OCI-LY3 (cell line): ENCODE results near the gene APBB1IP.
"Not testable (repeated sequence)": the region's sequence is repeated elsewhere in the genome, so short reads cannot be mapped to it uniquely, and the experiment has no call there.

Source experiments
- H2AFZ ChIP-seq: fragments of 200-600, 300-600 bp; shearing (Covaris generic); 2 replicates; pipeline ENCODE4 v1.6.0; 2014; ENCODE audit warnings: antibody characterized with exemption, low read depth, low read length
- H3K27ac ChIP-seq: fragments of 200-600, 300-600 bp; sonication (generic); 2 replicates; pipeline ENCODE4 v1.5.1; 2014; ENCODE audit warnings: mild to moderate bottlenecking, low read length, moderate library complexity, mixed read lengths
- H3K27me3 ChIP-seq: fragments of 200-600, 300-600 bp; sonication (generic); 2 replicates; pipeline ENCODE4 v1.6.1; 2014; ENCODE audit warnings: low read depth, low read length, mixed read lengths
- H3K36me3 ChIP-seq: fragments of 200-600, 300-600 bp; sonication (generic); replicated peaks from 2 replicates; pipeline ENCODE3; 2014; ENCODE audit warnings: low read depth, low read length, mixed read lengths
- H3K4me1 ChIP-seq: fragments of 300-600, 200-600 bp; sonication (generic); 2 replicates; pipeline ENCODE4 v1.6.1; 2014; ENCODE audit warnings: low read length, mixed read lengths
- H3K4me2 ChIP-seq: fragments of 200-600, 300-600 bp; sonication (generic); 2 replicates; pipeline ENCODE4 v1.6.1; 2014; ENCODE audit warnings: low read length, mixed read lengths
- H3K4me3 ChIP-seq: fragments of 300-600, 200-600 bp; sonication (generic); 2 replicates; pipeline ENCODE4 v1.5.1; 2014; ENCODE audit warnings: antibody characterized with exemption, mild to moderate bottlenecking, low read length, moderate library complexity
- H3K79me2 ChIP-seq: fragments of 300-600, 200-600 bp; shearing (Covaris generic); 2 replicates; pipeline ENCODE4 v1.6.1; 2014; ENCODE audit warnings: mild to moderate bottlenecking, low read length, mixed read lengths
- H3K9ac ChIP-seq: fragments of 300-600, 200-600 bp; shearing (Covaris generic); 2 replicates; pipeline ENCODE4 v1.6.0; 2014; ENCODE audit warnings: mild to moderate bottlenecking, low read length, moderate library complexity
- H3K9me3 ChIP-seq: fragments of 200-600, 300-600 bp; shearing (Covaris generic); 2 replicates; pipeline ENCODE4 v1.6.1; 2014; ENCODE audit warnings: low read length, mixed read lengths; ENCODE audit not compliant: insufficient read depth
- H4K20me1 ChIP-seq: fragments of 200-600, 300-600 bp; sonication (generic); 2 replicates; pipeline ENCODE4 v1.6.1; 2016; ENCODE audit warnings: low read length, mixed read lengths; ENCODE audit not compliant: insufficient read depth
- EZH2phosphoT487 ChIP-seq: fragments of 200-600 bp; shearing (Covaris generic); IDR thresholded peaks from 2 replicates; pipeline ENCODE4 v1.6.1; 2018; ENCODE audit warnings: antibody characterized with exemption, mixed run types, low read depth
- TF ChIP-seq, protein P1 (sequence below): fragments of 200-600, 300-600 bp; sonication (generic); IDR thresholded peaks from 2 replicates; pipeline ENCODE4 v1.5.1; 2014; ENCODE audit warnings: antibody characterized with exemption, low read length, low read depth

Gene APBB1IP

DNA sequence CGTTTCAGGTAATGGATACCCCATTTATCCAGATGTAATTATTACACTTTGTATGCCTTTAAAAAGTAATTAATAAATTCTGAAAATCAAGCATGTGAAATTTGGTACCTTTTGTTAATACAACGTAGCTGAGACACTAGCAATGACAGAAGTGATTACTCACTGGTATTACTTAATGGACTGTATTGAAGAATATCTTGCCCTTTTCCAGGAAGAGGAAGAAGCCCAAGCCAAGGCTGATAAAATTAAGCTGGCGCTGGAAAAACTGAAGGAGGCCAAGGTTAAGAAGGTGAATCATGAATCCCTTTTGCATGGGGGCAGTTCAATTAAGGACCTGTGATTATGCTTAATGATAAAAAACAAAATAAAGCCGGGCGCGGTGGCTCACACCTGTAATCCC, 64.8 kb downstream of the APBB1IP start:
- H3K36me3 ChIP-seq = peaks cover 37% of the 10 kb centered on the region

DNA sequence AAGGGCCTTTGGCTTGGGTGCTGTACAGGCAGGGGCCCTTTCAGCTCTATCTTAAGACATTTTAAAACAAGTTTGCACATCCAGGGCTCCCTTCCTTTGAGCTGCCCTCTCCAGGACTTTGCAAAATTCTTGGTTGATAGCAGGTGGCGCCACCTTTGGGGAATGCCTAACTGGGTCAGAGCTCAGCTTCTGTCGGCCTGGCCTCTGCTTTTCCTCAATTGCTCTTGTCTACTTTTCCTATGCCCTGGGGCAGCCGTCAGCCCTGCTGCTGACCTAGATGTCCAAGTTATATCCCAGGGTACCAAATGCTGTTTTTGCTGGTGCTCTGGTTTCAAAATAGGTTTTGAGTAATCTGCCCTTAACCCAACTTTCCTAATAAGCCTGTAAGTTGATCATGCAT, 65.8 kb downstream of the APBB1IP start:
- Histone ChIP-seq H4K20me1 (no peaks in the 10 kb centered on the region), H3K9me3 (no peaks in the 10 kb centered on the region), H3K79me2 (no peaks in the 10 kb centered on the region), H3K9ac (no peak overlapping the region), H2AFZ (no peak overlapping the region), H3K27me3 (no peaks in the 10 kb centered on the region), H3K4me2 (no peak overlapping the region), H3K27ac (no peak overlapping the region), H3K4me3 (no peak overlapping the region), H3K4me1 (no peaks in the 10 kb centered on the region), H3K36me3 (peaks cover 39% of the 10 kb centered on the region)
- TF ChIP-seq EZH2phosphoT487 = no peak
- TF ChIP-seq, protein P1, sequence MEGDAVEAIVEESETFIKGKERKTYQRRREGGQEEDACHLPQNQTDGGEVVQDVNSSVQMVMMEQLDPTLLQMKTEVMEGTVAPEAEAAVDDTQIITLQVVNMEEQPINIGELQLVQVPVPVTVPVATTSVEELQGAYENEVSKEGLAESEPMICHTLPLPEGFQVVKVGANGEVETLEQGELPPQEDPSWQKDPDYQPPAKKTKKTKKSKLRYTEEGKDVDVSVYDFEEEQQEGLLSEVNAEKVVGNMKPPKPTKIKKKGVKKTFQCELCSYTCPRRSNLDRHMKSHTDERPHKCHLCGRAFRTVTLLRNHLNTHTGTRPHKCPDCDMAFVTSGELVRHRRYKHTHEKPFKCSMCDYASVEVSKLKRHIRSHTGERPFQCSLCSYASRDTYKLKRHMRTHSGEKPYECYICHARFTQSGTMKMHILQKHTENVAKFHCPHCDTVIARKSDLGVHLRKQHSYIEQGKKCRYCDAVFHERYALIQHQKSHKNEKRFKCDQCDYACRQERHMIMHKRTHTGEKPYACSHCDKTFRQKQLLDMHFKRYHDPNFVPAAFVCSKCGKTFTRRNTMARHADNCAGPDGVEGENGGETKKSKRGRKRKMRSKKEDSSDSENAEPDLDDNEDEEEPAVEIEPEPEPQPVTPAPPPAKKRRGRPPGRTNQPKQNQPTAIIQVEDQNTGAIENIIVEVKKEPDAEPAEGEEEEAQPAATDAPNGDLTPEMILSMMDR = peak; percentile 38

More for the DNA sequence above, 64.8 kb downstream of the APBB1IP start:
- no peaks in the 10 kb centered on the region for H3K4me1 ChIP-seq
- no peak overlapping the region for H3K4me2 ChIP-seq
- H3K27ac ChIP-seq = no peak overlapping the region
- no peak for TF ChIP-seq EZH2phosphoT487
- TF ChIP-seq, protein P1 = no peak
- no peak overlapping the region for H3K9ac ChIP-seq
- no peaks in the 10 kb centered on the region for H3K79me2 ChIP-seq
- H3K9me3 ChIP-seq = no peaks in the 10 kb centered on the region
- H3K27me3 ChIP-seq = no peaks in the 10 kb centered on the region
- H3K4me3 ChIP-seq = no peak overlapping the region
- H4K20me1 ChIP-seq = no peaks in the 10 kb centered on the region
- no peak overlapping the region for H2AFZ ChIP-seq

DNA sequence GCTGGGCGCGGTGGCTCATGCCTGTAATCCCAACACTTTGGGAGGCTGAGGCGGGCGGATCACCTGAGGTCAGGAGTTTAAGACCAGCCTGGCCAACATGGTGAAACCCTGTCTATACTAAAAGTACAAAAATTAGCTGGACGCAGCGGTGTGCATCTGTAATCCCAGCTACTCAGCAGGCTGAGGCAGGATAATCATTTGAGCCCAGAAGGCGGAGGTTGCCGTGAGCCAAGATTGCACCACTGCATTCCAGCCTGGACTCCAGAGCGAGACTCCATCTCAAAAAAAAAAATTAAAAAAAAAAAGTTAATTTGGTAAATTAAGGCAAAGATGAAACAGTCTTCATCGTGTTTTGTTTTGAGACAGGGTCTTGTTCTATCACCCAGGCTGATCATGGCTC, 66.3 kb downstream of the APBB1IP start:
- not testable (repeated sequence) for H3K4me1 ChIP-seq, H4K20me1 ChIP-seq, H3K79me2 ChIP-seq, H3K4me3 ChIP-seq, H2AFZ ChIP-seq, H3K9me3 ChIP-seq, H3K4me2 ChIP-seq, H3K9ac ChIP-seq, H3K27ac ChIP-seq, H3K27me3 ChIP-seq
- H3K36me3 ChIP-seq = peaks cover 39% of the 10 kb centered on the region

DNA sequence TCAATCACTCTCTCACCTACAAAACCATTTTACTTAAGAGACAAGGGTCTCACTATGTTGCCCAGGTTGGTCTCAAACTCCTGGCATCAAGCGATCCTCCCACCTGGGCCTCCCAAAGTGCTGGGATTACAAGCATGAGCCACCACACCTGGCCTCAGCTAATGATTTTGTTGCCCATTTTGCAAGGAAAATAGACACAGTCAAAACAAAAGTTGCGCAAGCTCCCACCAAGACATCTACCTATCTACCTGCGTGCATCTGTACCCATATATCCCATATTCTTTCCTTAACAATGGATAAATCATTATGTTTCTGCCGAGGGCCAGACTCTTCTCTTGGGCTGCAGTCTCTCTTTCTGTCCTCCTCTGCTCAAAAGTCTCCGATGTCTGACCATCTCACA, 67.3 kb downstream of the APBB1IP start:
- H3K27me3 ChIP-seq = no peaks in the 10 kb centered on the region
- H3K4me3 ChIP-seq = no peak overlapping the region
- H3K27ac ChIP-seq = no peak overlapping the region
- H3K36me3 ChIP-seq = peaks cover 38% of the 10 kb centered on the region
- no peaks in the 10 kb centered on the region for H4K20me1 ChIP-seq
- H3K4me2 ChIP-seq = no peak overlapping the region
- no peak overlapping the region for H2AFZ ChIP-seq
- no peaks in the 10 kb centered on the region for H3K9me3 ChIP-seq
- no peaks in the 10 kb centered on the region for H3K4me1 ChIP-seq
- TF ChIP-seq, protein P1 = no peak
- no peaks in the 10 kb centered on the region for H3K79me2 ChIP-seq
- H3K9ac ChIP-seq = no peak overlapping the region

DNA sequence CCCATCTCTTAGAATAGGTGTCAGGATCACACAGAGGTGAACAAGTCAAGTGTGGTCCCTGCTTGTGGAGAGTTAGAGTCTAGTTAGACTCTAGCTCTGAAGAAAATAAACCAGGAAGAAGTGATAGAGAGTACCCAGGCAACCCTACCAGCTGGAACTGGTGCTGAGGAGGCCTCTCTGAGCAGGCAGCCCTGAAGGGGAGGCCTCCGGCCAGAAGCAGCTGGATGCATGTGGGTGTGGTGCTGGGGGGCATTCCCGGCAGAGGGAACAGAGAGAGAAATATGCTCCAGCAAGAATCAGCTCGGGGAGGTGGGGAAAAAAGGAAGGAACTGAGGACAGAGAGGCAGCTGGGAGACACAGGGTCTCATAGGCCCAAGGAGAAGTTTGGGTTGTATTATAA, 68.6 kb downstream of the APBB1IP start:
- Histone ChIP-seq H3K4me1 (no peaks in the 10 kb centered on the region), H3K9me3 (no peaks in the 10 kb centered on the region), H4K20me1 (no peaks in the 10 kb centered on the region), H3K4me2 (no peak overlapping the region), H3K79me2 (no peaks in the 10 kb centered on the region), H3K27ac (no peak overlapping the region), H3K4me3 (no peak overlapping the region), H3K36me3 (peaks cover 37% of the 10 kb centered on the region), H3K9ac (no peak overlapping the region), H2AFZ (no peak overlapping the region), H3K27me3 (no peaks in the 10 kb centered on the region)
- TF ChIP-seq, protein P1 = no peak
- TF ChIP-seq EZH2phosphoT487 = no peak
